Stimulated activated CD4-positive, alpha-beta T cell treated with anti-CD3 and anti-CD28 coated beads, Interleukin-4, amount 100 ng/mL, for 1 hour (primary cell): Measurements from ENCODE around the gene GTF2E1.
"Not testable (repeated sequence)": the region's sequence is repeated elsewhere in the genome, so short reads cannot be mapped to it uniquely, and the experiment has no call there.

Source experiments
- DNase-seq: peaks from one replicate; pipeline ENCODE4 v3.0.0-alpha.2; 2020

GTF2E1 gene

DNA sequence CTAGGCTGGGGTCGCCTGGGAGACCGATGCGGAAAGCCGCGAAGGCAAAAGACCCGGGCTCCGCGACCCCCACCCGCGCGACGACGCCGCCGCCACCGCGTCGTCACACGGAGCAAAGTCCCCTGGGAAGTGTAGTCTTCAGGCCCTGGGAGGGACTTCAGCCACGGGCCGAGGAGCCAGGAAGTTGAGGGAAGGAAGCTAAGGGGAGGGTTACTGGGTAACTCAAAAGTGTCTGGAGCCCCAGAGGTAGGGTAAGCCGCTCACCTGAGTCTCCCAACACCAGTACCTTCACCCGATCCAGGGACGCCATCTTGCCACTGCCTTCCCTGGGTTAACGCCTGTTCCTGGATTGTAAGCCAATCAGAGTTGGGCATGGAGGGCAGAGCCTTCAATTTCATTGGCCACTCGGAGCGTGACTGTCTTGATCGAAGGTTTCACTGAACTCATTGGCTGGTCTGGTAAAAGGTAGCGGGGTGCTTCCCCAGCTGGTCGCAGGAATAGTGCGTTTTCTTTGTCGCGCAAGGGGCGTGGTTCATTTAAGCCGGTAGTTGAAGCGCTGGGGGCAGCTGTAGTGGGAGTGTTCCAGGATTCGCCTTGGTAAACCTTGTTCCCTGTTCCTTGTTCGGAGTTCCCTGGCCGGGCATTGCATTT lies at the start of gene GTF2E1, which contains the start of gene RABL3:
Gene GTF2E1, plus strand, starts transcription at position 547 of the 651 bp plus-strand sequence. CDS start 7,809 bp downstream, outside the sequence.
Gene RABL3, minus strand, starts transcription at position 319 of the 651 bp plus-strand sequence. Its CDS starts 9 bp downstream, at position 310.
- peak; percentile 92 for DNase-seq

DNA sequence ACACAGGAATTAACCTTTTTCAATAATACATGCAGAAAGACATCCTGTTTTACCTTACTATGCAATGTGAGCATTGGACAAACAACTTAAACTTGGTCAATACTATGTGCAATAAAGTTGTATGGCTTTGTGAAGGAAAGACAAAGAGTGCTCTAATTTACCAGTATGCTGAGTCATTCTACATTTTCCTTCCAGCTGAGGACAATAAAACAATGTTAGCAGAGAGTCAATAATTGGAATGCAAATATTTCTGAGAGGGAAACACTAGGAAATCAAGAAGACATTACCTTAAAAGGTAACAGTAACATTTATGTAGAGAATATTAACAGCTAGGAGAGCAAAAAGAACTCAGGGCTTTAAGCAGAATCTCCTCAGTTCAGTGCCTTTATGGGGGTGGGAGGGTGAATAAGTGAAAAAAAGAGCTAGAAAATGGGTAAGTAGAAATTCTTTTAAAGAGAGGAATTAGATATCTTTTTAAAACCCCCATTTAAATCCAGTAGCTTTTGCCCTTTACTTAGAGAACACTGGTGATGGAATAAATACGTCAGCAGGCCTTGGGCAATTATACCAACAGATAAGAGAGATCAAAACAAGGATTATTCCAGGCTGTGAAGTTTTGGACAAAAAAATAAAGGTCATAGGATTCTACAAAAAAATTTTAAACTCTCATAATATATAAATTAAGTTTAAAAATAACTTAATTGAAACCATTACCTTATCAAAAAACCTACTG lies 48.9 kb upstream of the GTF2E1 start:
- DNase-seq: no peak

GRCh38 chr3:120699333-120699732 lies 43.2 kb upstream of the GTF2E1 start:
- DNase-seq: no peak

GRCh38 chr3:120705884-120706582 lies 36.5 kb upstream of the GTF2E1 start:
- no peak for DNase-seq

DNA sequence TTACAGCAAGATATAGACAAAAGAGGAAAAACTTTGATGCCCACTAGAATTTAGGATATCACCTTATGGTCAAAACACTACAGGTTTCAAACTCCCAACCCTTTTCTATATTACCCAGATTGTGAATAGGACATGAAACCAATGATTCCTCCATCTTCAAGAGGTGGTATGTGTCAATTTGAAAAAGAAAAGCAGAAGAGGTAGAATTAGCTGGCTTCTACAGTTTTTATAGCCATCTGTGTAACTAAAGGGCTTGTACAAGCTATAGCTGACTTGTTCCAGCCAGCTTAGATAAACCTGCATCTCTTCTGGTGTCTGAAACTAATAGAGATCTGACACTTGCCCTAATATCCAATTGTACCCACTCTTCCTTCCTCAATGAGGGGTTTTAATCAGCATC lies 35.6 kb upstream of the GTF2E1 start:
- no peak for DNase-seq

DNA sequence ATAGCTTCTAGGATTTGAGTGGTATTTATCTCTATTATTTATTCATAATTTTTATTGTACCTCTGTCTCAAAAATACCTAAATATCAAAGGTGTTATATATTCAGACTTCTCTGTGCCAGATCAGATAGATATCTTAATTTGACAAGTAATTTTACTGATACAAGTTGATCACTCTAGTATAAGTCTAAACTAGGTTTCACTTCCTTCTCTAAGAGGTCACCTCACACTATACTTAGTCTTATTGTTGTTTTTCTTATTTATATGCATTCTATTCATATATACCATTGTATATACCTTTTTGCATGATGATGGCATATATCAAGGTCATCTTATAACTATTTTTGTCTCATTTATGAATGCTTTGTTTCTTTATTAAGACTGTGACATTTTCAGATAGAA lies 34.1 kb upstream of the GTF2E1 start:
- no peak for DNase-seq

- DNase-seq: no peak
Observed at GRCh38 chr3:120710369-120710768, 32.2 kb upstream of the GTF2E1 start.

- no peak for DNase-seq
Observed at GRCh38 chr3:120713262-120713661, 29.3 kb upstream of the GTF2E1 start.

DNA sequence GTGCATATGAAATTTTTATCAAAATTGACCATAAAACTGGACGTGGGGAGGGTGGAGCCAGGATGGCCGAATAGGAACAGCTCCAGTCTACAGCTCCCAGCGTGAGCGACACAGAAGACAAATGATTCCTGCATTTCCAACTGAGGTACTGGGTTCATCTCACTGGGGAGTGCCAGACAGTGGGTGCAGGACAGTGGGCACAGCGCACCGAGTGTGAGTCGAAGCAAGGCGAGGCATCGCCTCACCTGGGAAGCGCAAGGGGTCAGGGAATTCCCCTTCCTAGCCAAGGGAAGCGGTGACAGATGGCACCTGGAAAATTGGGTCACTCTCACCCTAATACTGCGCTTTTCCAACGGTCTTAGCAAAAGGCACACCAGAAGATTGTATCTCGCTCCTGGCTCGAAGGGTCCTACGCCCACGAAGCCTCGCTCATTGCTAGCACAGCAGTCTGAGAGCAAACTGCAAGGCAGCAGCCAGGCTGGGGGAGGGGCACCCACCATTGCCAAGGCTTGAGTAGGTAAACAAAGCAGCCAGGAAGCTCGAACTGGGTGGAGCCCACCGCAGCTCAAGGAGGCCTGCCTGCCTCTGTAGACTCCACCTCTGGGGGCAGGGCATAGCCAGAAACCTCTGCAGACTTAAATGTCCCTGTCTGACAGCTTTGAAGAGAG lies 23.2 kb upstream of the GTF2E1 start:
- DNase-seq: peak; percentile 47

- DNase-seq: no peak
Observed at GRCh38 chr3:120726791-120727190, 15.8 kb upstream of the GTF2E1 start.

DNA sequence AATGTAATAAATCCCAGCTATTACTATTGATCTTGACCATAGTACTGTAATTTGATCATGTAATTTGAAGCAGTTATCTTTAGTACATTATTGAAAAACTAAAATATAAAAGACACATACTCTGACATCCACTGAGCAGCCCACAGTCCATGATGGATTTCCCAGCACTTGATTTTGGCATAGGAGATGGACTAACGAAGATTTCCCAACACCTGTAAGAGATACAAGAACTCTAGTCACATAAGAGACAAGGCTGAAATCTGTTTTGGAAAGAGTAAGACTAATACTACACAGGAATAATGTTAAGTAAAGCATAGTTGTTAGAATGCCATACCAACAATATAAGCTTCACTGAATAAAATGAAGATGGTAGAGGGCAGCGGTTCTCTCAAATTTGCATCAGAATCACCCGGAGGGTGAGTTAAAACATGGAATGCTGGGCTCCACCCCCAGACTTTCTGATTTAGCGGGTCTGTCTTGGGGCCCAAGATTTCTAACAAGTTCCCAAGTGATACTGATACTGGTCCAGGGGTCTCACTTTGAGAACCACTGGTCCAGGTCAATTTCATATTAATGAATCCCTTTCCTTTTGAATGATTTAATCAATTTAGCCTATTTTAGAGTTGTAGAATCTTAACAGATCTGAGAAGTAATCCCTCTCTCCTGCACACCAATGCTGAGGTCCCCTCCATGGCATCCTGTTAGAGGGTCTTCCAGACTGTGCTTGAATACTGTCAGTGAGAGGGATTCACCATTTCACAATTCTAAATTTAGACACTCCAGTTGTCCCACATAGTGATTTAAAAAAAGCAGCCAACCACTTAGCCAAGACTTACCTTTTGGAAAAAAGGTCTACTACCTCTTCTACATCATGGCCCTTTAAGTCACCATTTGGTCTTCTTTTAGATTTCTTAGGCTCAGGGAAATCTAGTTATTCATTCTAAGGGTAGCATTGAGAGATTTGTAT lies 11.7 kb upstream of the GTF2E1 start:
- DNase-seq: no peak

GRCh38 chr3:120738006-120738405 lies 4.5 kb upstream of the GTF2E1 start:
- not testable (repeated sequence) for DNase-seq

- DNase-seq: no peak
Observed at GRCh38 chr3:120741320-120741719, 1.2 kb upstream of the GTF2E1 start.

- no peak for DNase-seq
Observed at GRCh38 chr3:120741837-120742197, 727 bp upstream of the GTF2E1 start.

- DNase-seq: peak; percentile 16
Observed at GRCh38 chr3:120742849-120743365, 363 bp downstream of the GTF2E1 start.

DNA sequence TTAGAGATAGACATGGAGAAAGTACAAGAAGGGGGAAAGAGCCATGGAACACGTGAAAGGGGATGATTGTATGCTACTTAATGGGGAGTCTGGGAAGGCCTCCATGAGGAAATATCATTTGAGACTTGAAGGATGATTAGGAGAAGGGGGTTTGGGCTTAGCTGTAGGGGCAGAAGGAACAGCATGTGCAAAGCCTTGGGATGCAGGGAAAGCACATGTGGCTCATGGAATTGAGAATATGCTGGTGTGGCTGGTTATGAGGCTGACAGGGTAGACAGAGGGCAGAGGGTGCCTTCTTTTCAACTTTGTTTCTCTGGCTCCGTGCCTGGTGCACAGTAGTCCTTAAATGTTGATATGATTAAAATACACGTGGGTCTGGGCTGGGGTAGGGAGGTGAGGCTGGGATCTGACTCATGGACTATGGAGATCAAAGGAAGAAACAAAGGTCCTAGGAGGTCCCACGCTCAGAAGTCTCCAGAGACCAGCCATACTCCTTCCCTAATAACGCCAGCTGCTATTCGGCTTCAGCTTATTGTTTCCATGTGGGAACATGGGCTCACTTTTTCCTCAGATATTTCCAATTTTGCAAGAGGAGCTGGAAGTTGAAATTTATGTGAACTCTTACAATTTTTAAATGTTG lies 1.1 kb downstream of the GTF2E1 start:
- DNase-seq: no peak

GRCh38 chr3:120745466-120745865 lies 2.9 kb downstream of the GTF2E1 start:
- DNase-seq: no peak

DNA sequence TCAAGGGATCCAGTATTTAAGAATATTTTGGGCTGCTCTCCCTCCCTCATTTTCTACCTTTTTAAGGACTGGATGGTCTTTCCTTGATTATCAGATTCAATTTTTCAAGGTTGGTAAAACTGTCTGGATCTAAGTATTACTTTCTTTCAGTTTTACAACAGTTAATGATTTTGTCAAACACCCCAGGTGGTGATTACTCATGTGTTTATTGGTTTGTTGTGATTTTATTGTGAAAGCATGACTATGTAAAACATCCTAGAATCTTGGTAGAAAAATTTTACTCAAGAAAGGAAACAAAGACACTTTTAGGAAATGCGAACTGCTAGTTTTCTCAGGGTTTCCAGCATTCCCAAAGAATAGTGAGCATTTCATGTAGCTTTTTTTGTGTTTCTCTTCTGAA lies 7.3 kb downstream of the GTF2E1 start:
- no peak for DNase-seq

GRCh38 chr3:120752230-120752629 lies 9.7 kb downstream of the GTF2E1 start:
- no peak for DNase-seq

GRCh38 chr3:120752865-120753264 lies 10.3 kb downstream of the GTF2E1 start:
- no peak for DNase-seq

GRCh38 chr3:120753810-120754209 lies 11.3 kb downstream of the GTF2E1 start:
- DNase-seq: no peak
